ENCODE results near the gene CERCAM. TPM values are rescaled to one million over a fixed set of nuclear protein-coding genes. Genes with fewer than 3 reads are reported as not detected.

Gene CERCAM, protein sequence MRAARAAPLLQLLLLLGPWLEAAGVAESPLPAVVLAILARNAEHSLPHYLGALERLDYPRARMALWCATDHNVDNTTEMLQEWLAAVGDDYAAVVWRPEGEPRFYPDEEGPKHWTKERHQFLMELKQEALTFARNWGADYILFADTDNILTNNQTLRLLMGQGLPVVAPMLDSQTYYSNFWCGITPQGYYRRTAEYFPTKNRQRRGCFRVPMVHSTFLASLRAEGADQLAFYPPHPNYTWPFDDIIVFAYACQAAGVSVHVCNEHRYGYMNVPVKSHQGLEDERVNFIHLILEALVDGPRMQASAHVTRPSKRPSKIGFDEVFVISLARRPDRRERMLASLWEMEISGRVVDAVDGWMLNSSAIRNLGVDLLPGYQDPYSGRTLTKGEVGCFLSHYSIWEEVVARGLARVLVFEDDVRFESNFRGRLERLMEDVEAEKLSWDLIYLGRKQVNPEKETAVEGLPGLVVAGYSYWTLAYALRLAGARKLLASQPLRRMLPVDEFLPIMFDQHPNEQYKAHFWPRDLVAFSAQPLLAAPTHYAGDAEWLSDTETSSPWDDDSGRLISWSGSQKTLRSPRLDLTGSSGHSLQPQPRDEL
- 10 to 100 TPM; 19.8 to 47.5 (median 30.5) TPM for total RNA-seq

GRCh38 chr9:128420651-128421481 lies at the start of gene CERCAM:
Gene CERCAM, plus strand, starts transcription at chr9:128420857. Its CDS starts 21 bp downstream, at chr9:128420878.
- DNase-seq (ENCODE audit: low spot score in 2 of 2): peak in 1 of 2 donors; percentile 29
- Histone ChIP-seq H3K27ac (peak within 1 kb of the TSS; percentile 67 to 86), H3K4me1 (peaks cover 0 to 5% of the 10 kb centered on the region in 2 donors), H3K27me3 (no peaks in the 10 kb centered on the region), H3K9me3 (no peaks in the 10 kb centered on the region), H3K4me3 (peak within 1 kb of the TSS; percentile 86 to 97 (median 96)), H3K36me3 (no peaks in the 10 kb centered on the region)
- no peak for TF ChIP-seq POLR2AphosphoS5 (IDR thresholded peaks at IDR 0.05)
- TF ChIP-seq, protein P1, sequence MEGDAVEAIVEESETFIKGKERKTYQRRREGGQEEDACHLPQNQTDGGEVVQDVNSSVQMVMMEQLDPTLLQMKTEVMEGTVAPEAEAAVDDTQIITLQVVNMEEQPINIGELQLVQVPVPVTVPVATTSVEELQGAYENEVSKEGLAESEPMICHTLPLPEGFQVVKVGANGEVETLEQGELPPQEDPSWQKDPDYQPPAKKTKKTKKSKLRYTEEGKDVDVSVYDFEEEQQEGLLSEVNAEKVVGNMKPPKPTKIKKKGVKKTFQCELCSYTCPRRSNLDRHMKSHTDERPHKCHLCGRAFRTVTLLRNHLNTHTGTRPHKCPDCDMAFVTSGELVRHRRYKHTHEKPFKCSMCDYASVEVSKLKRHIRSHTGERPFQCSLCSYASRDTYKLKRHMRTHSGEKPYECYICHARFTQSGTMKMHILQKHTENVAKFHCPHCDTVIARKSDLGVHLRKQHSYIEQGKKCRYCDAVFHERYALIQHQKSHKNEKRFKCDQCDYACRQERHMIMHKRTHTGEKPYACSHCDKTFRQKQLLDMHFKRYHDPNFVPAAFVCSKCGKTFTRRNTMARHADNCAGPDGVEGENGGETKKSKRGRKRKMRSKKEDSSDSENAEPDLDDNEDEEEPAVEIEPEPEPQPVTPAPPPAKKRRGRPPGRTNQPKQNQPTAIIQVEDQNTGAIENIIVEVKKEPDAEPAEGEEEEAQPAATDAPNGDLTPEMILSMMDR (IDR thresholded peaks at IDR 0.05): no peak
- TF ChIP-seq POLR2A (IDR thresholded peaks at IDR 0.05): no peak
- intact Hi-C loops (cut with DNase I; ENCODE audit: low total_unique reads): no loop called here

DNA sequence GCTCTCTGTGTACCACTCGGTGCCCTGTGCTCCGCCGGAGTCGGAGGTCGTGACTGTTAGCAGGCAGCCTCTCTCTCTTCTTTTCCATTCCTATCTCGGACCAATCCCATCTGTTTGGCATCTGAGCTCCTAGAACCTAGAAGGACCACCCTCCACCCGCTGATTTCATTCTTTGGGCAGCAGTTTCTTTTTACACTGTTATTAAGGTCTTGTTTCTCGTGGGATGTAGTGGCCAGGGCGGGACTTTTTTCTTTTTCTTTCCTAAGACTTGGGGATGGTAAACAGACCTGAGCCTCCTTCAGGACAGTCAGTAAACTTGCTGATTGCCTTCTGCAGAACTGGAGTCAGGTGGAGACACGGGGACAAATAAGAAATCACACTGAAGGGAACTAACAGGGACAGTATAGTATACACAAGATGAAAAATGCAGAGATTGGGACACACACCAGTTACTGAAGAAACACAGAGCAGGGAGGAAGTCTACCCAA lies 49.0 kb upstream of the CERCAM start:
- H3K36me3 ChIP-seq: no peaks in the 10 kb centered on the region
- H3K27ac ChIP-seq: peak overlapping the region; percentile 93 to 95
- DNase-seq (ENCODE audit: low spot score in 2 of 2): no peak
- no peaks in the 10 kb centered on the region for H3K27me3 ChIP-seq
- H3K4me1 ChIP-seq: peaks cover 5 to 8% of the 10 kb centered on the region in 2 donors
- TF ChIP-seq POLR2AphosphoS5 (IDR thresholded peaks at IDR 0.05) (no peak), POLR2A (IDR thresholded peaks at IDR 0.05) (no peak)
- TF ChIP-seq, protein P1 (IDR thresholded peaks at IDR 0.05): no peak
- H3K4me3 ChIP-seq: peak overlapping the region; percentile 58 to 94 (median 93)
- H3K9me3 ChIP-seq: no peaks in the 10 kb centered on the region
- intact Hi-C loops (cut with DNase I; ENCODE audit: low total_unique reads): no loop called here

DNA sequence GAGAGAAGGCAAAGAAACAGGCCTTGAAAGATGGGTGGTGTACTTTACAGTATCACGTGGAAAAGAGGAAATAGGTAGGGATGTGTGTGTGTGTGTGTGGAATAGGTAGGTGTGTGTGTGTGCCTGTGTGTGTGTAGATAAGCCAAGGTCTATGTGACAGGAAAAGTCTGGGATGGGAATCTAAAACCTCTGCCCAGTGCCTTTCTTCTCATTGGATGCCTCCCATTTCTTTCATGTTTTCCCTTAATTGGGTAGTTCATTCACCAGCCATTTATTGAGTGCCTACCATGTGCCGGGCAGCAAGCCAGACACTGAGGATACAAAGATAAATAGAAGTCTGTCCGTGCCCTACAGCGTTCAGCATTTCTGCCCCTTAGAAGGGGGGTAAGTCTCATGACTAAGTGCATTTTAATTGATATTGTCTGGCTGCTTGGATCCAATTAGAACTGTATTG lies 48.4 kb upstream of the CERCAM start:
- Histone ChIP-seq H3K4me1 (peaks cover 5 to 8% of the 10 kb centered on the region in 2 donors), H3K27ac (peak overlapping the region in 1 of 2 donors; percentile 95), H3K4me3 (peak overlapping the region; percentile 58 to 94 (median 93)), H3K27me3 (no peaks in the 10 kb centered on the region), H3K9me3 (no peaks in the 10 kb centered on the region), H3K36me3 (no peaks in the 10 kb centered on the region)
- TF ChIP-seq POLR2A (IDR thresholded peaks at IDR 0.05) (no peak), POLR2AphosphoS5 (IDR thresholded peaks at IDR 0.05) (no peak)
- TF ChIP-seq, protein P1 (IDR thresholded peaks at IDR 0.05): no peak
- intact Hi-C loops (cut with DNase I; ENCODE audit: low total_unique reads): no loop called here
- no peak for DNase-seq (ENCODE audit: low spot score in 2 of 2)

GRCh38 chr9:128372784-128373183 lies 47.9 kb upstream of the CERCAM start:
- Histone ChIP-seq H3K36me3 (no peaks in the 10 kb centered on the region), H3K27me3 (no peaks in the 10 kb centered on the region), H3K4me3 (no peak overlapping the region), H3K27ac (no peak overlapping the region), H3K9me3 (no peaks in the 10 kb centered on the region), H3K4me1 (peaks cover 5 to 8% of the 10 kb centered on the region in 2 donors)
- TF ChIP-seq POLR2AphosphoS5 (IDR thresholded peaks at IDR 0.05): no peak
- TF ChIP-seq, protein P1 (IDR thresholded peaks at IDR 0.05): no peak
- DNase-seq (ENCODE audit: low spot score in 2 of 2): no peak
- intact Hi-C loops (cut with DNase I; ENCODE audit: low total_unique reads): no loop called here

All from breast epithelium (tissue), 4 donors.